HG02678 (cell line): ENCODE measurements around the gene ARPC5.
"Not testable (repeated sequence)": the region's sequence is repeated elsewhere in the genome, so short reads cannot be mapped to it uniquely, and the experiment has no call there.

Source experiments
- ATAC-seq: cut with Tn5 transposase; IDR thresholded peaks from one replicate; pipeline ENCODE4 v1.9.1; 2021; ENCODE audit warnings: mild to moderate bottlenecking, moderate library complexity; ENCODE audit not compliant: unreplicated experiment

ARPC5 gene

GRCh38 chr1:183646776-183647175 is 11.2 kb upstream of the ARPC5 start:
- no peak for ATAC-seq

GRCh38 chr1:183645531-183645930 is 9.9 kb upstream of the ARPC5 start:
- ATAC-seq, result no peak

- no peak for ATAC-seq
Measured at GRCh38 chr1:183642166-183642565, 6.6 kb upstream of the ARPC5 start.

- ATAC-seq, result no peak
Measured at GRCh38 chr1:183640193-183640592, 4.6 kb upstream of the ARPC5 start.

GRCh38 chr1:183638649-183639387 is 3.2 kb upstream of the ARPC5 start:
- no peak for ATAC-seq

- no peak for ATAC-seq
Measured at GRCh38 chr1:183636783-183637182, 1.2 kb upstream of the ARPC5 start.

GRCh38 chr1:183636334-183636682 is 725 bp upstream of the ARPC5 start:
- ATAC-seq, result no peak

- ATAC-seq, result peak; percentile 1
Measured at GRCh38 chr1:183635099-183635605, 431 bp downstream of the ARPC5 start.

GRCh38 chr1:183634429-183635065 is 1.0 kb downstream of the ARPC5 start:
- no peak for ATAC-seq

- ATAC-seq, result peak; percentile 41
Measured at GRCh38 chr1:183633676-183634343, 1.8 kb downstream of the ARPC5 start.

GRCh38 chr1:183632964-183633363 is 2.6 kb downstream of the ARPC5 start:
- ATAC-seq, result no peak

GRCh38 chr1:183632114-183632513 is 3.5 kb downstream of the ARPC5 start:
- ATAC-seq, result no peak

GRCh38 chr1:183630748-183631147 is 4.8 kb downstream of the ARPC5 start:
- ATAC-seq, result no peak

- ATAC-seq, result no peak
Measured at GRCh38 chr1:183628537-183628936, 7.0 kb downstream of the ARPC5 start.

- ATAC-seq, result not testable (repeated sequence)
Measured at GRCh38 chr1:183626236-183626635, 9.3 kb downstream of the ARPC5 start.

GRCh38 chr1:183622884-183623785 is 12.4 kb downstream of the ARPC5 start:
- ATAC-seq, result peak; percentile 90

- ATAC-seq, result no peak
Measured at GRCh38 chr1:183622013-183622412, 13.6 kb downstream of the ARPC5 start.

- ATAC-seq, result no peak
Measured at GRCh38 chr1:183620311-183620710, 15.3 kb downstream of the ARPC5 start.

GRCh38 chr1:183619781-183620180 is 15.8 kb downstream of the ARPC5 start:
- ATAC-seq, result no peak

- not testable (repeated sequence) for ATAC-seq
Measured at GRCh38 chr1:183618202-183618601, 17.4 kb downstream of the ARPC5 start.

GRCh38 chr1:183612975-183613374 is 22.6 kb downstream of the ARPC5 start:
- ATAC-seq, result not testable (repeated sequence)
